GM12874 (cell line): ENCODE data around the gene FAM222B.

Source experiments
- CTCF ChIP-seq: IDR thresholded peaks from 2 replicates; pipeline ENCODE4 v1.5.1; 2011; ENCODE audit warnings: low read depth, mild to moderate bottlenecking, control low read depth, low read length, moderate library complexity; ENCODE audit not compliant: insufficient read depth

The FAM222B gene

DNA sequence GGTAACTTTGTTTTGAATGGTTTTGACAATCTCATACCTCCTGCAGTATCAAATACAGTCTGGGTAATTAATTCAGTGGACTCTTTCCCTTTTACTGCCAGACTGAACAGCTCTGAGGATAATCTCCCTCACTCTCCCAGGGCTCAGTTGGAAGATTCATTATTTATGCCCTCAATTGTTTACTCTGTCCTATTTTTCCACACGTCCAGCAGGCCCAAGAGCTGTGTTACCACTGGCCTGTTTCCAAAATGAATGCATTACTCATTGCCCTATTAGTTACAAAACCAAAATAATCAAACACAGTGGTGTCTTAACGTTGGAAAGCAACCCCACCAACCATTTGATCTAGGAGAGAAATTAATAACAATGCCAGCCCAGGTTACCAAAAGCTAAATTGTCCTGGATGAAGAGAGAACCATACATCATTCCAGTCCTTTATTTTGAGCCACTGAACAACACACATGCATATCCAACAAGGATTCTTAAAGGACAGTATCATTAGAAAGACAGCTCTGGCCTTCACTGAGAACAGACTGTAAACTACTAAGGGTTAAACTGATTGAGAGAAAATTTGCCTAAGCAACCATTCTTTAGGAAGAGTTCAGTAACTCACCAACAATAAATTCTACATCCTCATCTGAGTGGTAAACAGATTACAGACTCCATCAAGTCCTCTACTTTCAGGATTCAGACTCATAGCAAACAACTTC is 34.5 kb downstream of the FAM222B start:
- no peak for TF ChIP-seq CTCF

DNA sequence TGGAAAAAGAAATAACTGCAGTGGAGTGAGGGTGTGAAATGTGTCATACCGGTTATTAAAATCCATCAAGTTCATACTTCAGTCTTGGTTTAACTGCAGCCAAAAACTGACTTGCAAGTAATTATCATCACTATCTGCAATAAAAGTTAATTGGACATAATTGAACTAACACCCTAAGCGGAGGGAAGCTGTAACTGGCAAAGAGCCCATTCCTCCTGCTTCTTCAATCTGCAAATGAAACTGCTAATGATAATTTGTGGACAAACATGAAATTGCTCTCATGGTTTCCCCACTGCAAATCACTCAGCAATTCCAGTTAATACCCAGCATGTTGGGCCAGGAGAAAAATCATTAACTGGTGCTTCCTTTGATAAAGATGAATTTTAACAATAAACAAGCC is 46.5 kb downstream of the FAM222B start:
- TF ChIP-seq CTCF = no peak

DNA sequence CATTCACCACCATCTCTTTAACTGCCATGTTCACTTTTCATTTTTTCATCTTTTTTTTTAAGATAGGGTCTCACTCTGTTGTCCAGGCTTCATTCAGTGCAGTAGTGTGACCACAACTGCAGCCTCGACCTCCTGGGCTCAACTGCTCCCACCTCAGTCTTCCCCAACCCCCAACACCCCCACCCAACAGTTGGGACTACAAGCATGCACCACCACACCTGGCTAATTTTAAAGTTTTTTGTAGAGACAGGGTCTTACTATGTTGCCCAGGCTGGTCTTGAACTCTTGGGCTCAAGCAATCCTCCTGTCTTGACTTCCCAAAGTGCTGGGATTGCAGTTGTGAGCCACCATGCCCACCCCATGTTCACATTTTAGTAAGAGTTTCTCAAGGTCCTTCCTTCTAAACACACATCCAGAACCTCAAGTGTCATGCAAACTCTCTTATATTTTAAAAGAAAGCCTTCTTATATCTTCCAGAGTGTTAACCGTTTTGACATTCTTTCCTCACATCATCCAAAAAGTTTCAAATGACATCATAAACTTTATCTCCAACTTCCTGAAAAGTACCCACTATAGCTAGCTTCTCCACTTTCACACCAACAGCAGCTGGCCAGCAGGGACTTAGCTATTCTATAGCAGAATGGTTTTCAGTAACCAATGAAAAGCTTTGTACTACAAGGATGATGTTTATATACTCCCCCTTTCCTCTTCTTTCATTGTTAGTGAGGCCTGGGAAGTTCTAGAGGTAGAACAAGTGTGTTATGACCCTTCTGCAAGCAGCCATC is 49.5 kb downstream of the FAM222B start:
- TF ChIP-seq CTCF = no peak

GRCh38 chr17:28788100-28788499 is 54.5 kb downstream of the FAM222B start:
- no peak for TF ChIP-seq CTCF

- no peak for TF ChIP-seq CTCF
These were observed 59.4 kb downstream of the FAM222B start for GRCh38 chr17:28783161-28783560.

DNA sequence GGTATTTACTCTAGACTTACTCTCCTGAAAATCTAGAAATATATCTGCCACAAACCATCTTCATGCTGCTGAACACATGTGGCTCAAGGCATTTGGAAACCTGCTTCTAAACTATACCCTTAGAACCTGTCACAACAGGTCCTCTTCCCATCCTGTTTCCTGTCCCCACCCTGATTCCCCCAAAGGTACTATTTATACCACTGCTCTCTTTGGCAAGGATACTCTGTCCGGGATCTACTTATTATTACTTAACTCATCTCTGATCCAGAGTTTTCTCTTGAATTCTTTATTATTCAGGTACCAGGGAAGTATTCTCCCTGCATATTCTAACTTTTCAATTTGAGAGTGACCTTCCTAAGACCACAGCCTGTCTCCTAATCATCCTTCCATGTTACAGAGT is 65.4 kb downstream of the FAM222B start:
- TF ChIP-seq CTCF = no peak

GRCh38 chr17:28774206-28774605 is 68.4 kb downstream of the FAM222B start:
- TF ChIP-seq CTCF = no peak
